Natural killer cell (primary cell): ENCODE results near the gene ITM2C. TPM values are rescaled to one million over a fixed set of nuclear protein-coding genes. Genes with fewer than 3 reads are reported as not detected.
A peak's percentile ranks its signal among the peaks of the same experiment; 100 is the strongest.

ENCODE experiments used
- ATAC-seq, 3 donors: fragments of 150-1000 bp in 2 of 3; fragments of 200-7000 bp in 1 of 3; cut with Tn5 transposase; 1 replicate in 1 of 3; 2 replicates in 2 of 3; pipeline ENCODE4 v1.10.0; 2021; ENCODE audit warnings: mild to moderate bottlenecking in 2 of 3, moderate library complexity in 2 of 3
- DNase-seq, 2 donors: peaks; one replicate each; pipeline versions ENCODE4 v3.0.0 to v3.0.0-alpha.2; 2013 to 2021; ENCODE audit warnings: mixed read lengths in 1 of 2
- H3K27ac ChIP-seq: one replicate; pipeline ENCODE4 v1.5.1; 2013; ENCODE audit warnings: mild to moderate bottlenecking, low read length
- H3K27me3 ChIP-seq: one replicate; pipeline ENCODE4 v1.6.1; 2013; ENCODE audit warnings: low read length; ENCODE audit not compliant: control insufficient read depth, insufficient read depth
- H3K36me3 ChIP-seq: one replicate; pipeline ENCODE4 v1.6.1; 2013; ENCODE audit warnings: low read length; ENCODE audit not compliant: control insufficient read depth, insufficient read depth
- H3K4me1 ChIP-seq: one replicate; pipeline ENCODE4 v1.6.1; 2013; ENCODE audit warnings: low read length; ENCODE audit not compliant: control insufficient read depth, insufficient read depth
- H3K4me3 ChIP-seq: one replicate; pipeline ENCODE4 v1.5.1; 2013; ENCODE audit warnings: low read length
- H3K9me3 ChIP-seq: one replicate; pipeline ENCODE4 v1.6.1; 2013; ENCODE audit warnings: low read length; ENCODE audit not compliant: control insufficient read depth, insufficient read depth
- H3K27ac Mint-ChIP-seq, 2 donors: one replicate each; pipeline ENCODE4 v1.8.0; 2022; ENCODE audit warnings: mild to moderate bottlenecking in 2 of 2, mixed read lengths in 2 of 2, moderate library complexity in 1 of 2
- H3K27me3 Mint-ChIP-seq, 2 donors: one replicate each; pipeline ENCODE4 v1.8.0; 2022; ENCODE audit warnings: low read depth in 2 of 2, mixed read lengths in 2 of 2
- H3K36me3 Mint-ChIP-seq: one replicate; pipeline ENCODE4 v1.8.0; 2022; ENCODE audit warnings: mixed read lengths
- H3K4me1 Mint-ChIP-seq, 2 donors: one replicate each; pipeline ENCODE4 v1.8.0; 2022; ENCODE audit warnings: mixed read lengths in 2 of 2
- H3K4me3 Mint-ChIP-seq: one replicate; pipeline ENCODE4 v1.8.0; 2022; ENCODE audit warnings: mild to moderate bottlenecking, moderate library complexity, mixed read lengths
- H3K9me3 Mint-ChIP-seq, 2 donors: one replicate each; pipeline ENCODE4 v1.8.0; 2022; ENCODE audit warnings: mixed read lengths in 2 of 2
- CTCF ChIP-seq: fragments of 200-600 bp; IDR thresholded peaks from one replicate; pipeline ENCODE4 v1.8.0; 2022; ENCODE audit warnings: antibody characterized with exemption
- WGBS: methylation state at CpG from one replicate; pipeline ENCODE4 v1.1.7; 2013; ENCODE audit warnings: missing lambda C conversion rate; ENCODE audit not compliant: insufficient coverage; 5-methylcytosine and 5-hydroxymethylcytosine counted together
- intact Hi-C: fragments of 100-400 bp; cut with micrococcal nuclease; formaldehyde crosslinking; loops from one replicate; pipeline ENCODE4 v1.14.2; 2022
- total RNA-seq, 4 donors: library from RNA; stranded (reverse); fragments of 120-200 nt in 1 of 4; gene quantifications; one replicate each; pipeline versions ENCODE4 v1.2.3 to v1.2.4, GENCODE V29; 2013 to 2022

ITM2C gene
- total RNA-seq, 3 donors from 2014 or later (not counting 1 experiment from before 2014, with no cell fraction given), result 4.7 to 36.3 (median 5.1) TPM

- intact Hi-C loops, result no loop called here
- no peak overlapping the region for H3K4me3 Mint-ChIP-seq
- Histone ChIP-seq H3K36me3 (no peaks in the 10 kb centered on the region), H3K27ac (no peak overlapping the region), H3K4me1 (peaks cover 24% of the 10 kb centered on the region), H3K27me3 (peaks cover 6% of the 10 kb centered on the region), H3K4me3 (no peak overlapping the region), H3K9me3 (no peaks in the 10 kb centered on the region)
- no peaks in the 10 kb centered on the region for H3K36me3 Mint-ChIP-seq
- no peak overlapping the region for H3K27ac Mint-ChIP-seq
- no peak for DNase-seq
- H3K27me3 Mint-ChIP-seq, result peaks cover 43 to 64% of the 10 kb centered on the region in 2 donors
- no peaks in the 10 kb centered on the region for H3K9me3 Mint-ChIP-seq
- peaks cover 25% of the 10 kb centered on the region in 2 donors for H3K4me1 Mint-ChIP-seq
- WGBS, result 91% methylated on average over 7 of the region's 7 CpGs
- no peak for TF ChIP-seq CTCF
- ATAC-seq, result no peak
These were observed 17.1 kb downstream of the ITM2C start for GRCh38 chr2:230881840-230882239.

- Histone ChIP-seq H3K27me3 (peaks cover 2% of the 10 kb centered on the region), H3K4me3 (no peak overlapping the region)
- no peak for ATAC-seq
These were observed 20.9 kb downstream of the ITM2C start for GRCh38 chr2:230885463-230886130.

GRCh38 chr2:230886206-230886605, 21.5 kb downstream of the ITM2C start:
- Mint-ChIP-seq H3K36me3 (no peaks in the 10 kb centered on the region), H3K4me1 (no peaks in the 10 kb centered on the region), H3K27ac (no peak overlapping the region), H3K4me3 (no peak overlapping the region), H3K27me3 (peaks cover 44 to 66% of the 10 kb centered on the region in 2 donors), H3K9me3 (no peaks in the 10 kb centered on the region)
- intact Hi-C loops, result no loop called here
- DNase-seq (no peak), ATAC-seq (no peak)
- no peaks in the 10 kb centered on the region for H3K4me1 ChIP-seq
- WGBS, result 70% methylated on average over 5 of the region's 5 CpGs
- peaks cover 2% of the 10 kb centered on the region for H3K27me3 ChIP-seq
- H3K36me3 ChIP-seq, result no peaks in the 10 kb centered on the region
- TF ChIP-seq CTCF, result no peak
- H3K27ac ChIP-seq, result no peak overlapping the region
- H3K4me3 ChIP-seq, result no peak overlapping the region
- H3K9me3 ChIP-seq, result no peaks in the 10 kb centered on the region

More at GRCh38 chr2:230885463-230886130, 20.9 kb downstream of the ITM2C start:
- no peak overlapping the region for H3K27ac Mint-ChIP-seq
- DNase-seq, result peak in 1 of 2 donors; percentile 31
- H3K4me1 Mint-ChIP-seq, result no peaks in the 10 kb centered on the region
- H3K4me3 Mint-ChIP-seq, result no peak overlapping the region
- intact Hi-C loops, result no loop called here
- Histone ChIP-seq H3K36me3 (no peaks in the 10 kb centered on the region), H3K4me1 (no peaks in the 10 kb centered on the region), H3K9me3 (no peaks in the 10 kb centered on the region), H3K27ac (no peak overlapping the region)
- no peaks in the 10 kb centered on the region for H3K36me3 Mint-ChIP-seq
- no peak for TF ChIP-seq CTCF
- WGBS, result 59% methylated on average over 11 of the region's 11 CpGs
- peaks cover 44 to 64% of the 10 kb centered on the region in 2 donors for H3K27me3 Mint-ChIP-seq
- H3K9me3 Mint-ChIP-seq, result no peaks in the 10 kb centered on the region

- intact Hi-C loops, result no loop called here
- ATAC-seq, result no peak
- DNase-seq, result no peak
- no peak for TF ChIP-seq CTCF
- H3K4me1 Mint-ChIP-seq, result no peaks in the 10 kb centered on the region
- peaks cover 47 to 68% of the 10 kb centered on the region in 2 donors for H3K27me3 Mint-ChIP-seq
- Histone ChIP-seq H3K36me3 (no peaks in the 10 kb centered on the region), H3K9me3 (no peaks in the 10 kb centered on the region), H3K4me3 (no peak overlapping the region), H3K27me3 (peaks cover 2% of the 10 kb centered on the region), H3K27ac (no peak overlapping the region), H3K4me1 (no peaks in the 10 kb centered on the region)
- no peak overlapping the region for H3K4me3 Mint-ChIP-seq
- WGBS, result 91% methylated on average over 12 of the region's 14 CpGs
- H3K9me3 Mint-ChIP-seq, result no peaks in the 10 kb centered on the region
- no peak overlapping the region for H3K27ac Mint-ChIP-seq
- no peaks in the 10 kb centered on the region for H3K36me3 Mint-ChIP-seq
These were observed 21.9 kb downstream of the ITM2C start for GRCh38 chr2:230886671-230887071.
